NB4 (cell line): ENCODE data around the gene AKR1B1.

ENCODE experiments used
- CTCF ChIP-seq: IDR thresholded peaks from one replicate; pipeline ENCODE4 v1.5.1; 2012; ENCODE audit warnings: low read depth, low read length
- POLR2A ChIP-seq: IDR thresholded peaks from 2 replicates; pipeline ENCODE4 v1.6.1; 2011; ENCODE audit warnings: mild to moderate bottlenecking; ENCODE audit not compliant: insufficient read length; ENCODE audit errors: extremely low read depth
- TF ChIP-seq, protein P1 (sequence below): IDR thresholded peaks from 2 replicates; pipeline ENCODE4 v1.6.1; 2011; ENCODE audit warnings: low read depth, low read length

- TF ChIP-seq CTCF = no peak
- TF ChIP-seq, protein P1, sequence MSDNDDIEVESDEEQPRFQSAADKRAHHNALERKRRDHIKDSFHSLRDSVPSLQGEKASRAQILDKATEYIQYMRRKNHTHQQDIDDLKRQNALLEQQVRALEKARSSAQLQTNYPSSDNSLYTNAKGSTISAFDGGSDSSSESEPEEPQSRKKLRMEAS = no peak
- no peak for TF ChIP-seq POLR2A
Measured at GRCh38 chr7:134461916-134462315, 3.0 kb upstream of the AKR1B1 start.
